ENCODE measurements around the gene OR10A3. TPM values are rescaled to one million over a fixed set of nuclear protein-coding genes. Genes with fewer than 3 reads are reported as not detected.

The OR10A3 gene
- total RNA-seq, 1 experiment from 2014 or later, result not detected

GRCh38 chr11:7941146-7941545 lies 362 bp downstream of the OR10A3 start:
- no peak for DNase-seq (ENCODE audit: low read depth)

DNA sequence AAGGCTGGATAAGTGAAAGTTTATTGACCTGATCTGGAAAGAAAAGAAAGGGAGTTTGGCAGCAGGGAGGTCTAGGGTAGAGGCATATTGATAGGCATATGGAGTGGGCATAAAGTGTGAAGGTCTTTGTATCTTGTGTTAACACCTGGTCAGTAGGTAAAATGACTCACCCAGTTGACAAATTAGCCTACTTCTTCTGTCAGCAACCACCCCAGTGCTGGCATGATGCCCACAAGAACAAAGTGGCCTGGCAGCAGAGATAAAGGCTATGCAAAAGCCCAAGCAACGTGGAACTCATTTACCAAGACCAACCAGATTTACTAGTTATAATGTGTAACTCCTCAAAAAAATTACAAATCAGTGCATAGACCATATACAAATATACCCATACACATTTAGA lies 4.9 kb downstream of the OR10A3 start:
- peak; percentile 20 for DNase-seq (ENCODE audit: low read depth)

DNA sequence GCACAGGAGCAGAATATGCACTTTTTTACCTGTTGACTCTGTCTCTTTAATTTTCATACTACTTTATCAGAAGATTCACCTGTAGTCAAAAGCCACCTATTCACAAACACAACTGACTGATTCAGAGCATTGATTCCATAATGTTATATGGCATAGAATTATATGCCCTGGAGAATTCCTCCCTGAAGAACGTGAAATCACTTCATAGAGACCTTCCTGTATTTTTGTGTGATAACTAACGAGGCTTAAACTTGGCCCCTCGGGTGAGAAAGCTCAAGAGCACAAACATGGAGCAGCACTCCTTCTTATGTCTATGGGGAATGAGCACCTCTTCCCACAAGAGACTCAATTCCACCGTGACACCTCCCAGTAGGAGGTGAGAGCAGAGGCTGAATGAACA lies 10.3 kb downstream of the OR10A3 start, which contains the start of gene OR10A6:
Gene OR10A6 (minus strand): TSS at position 101 of the 400 bp plus-strand sequence. CDS start 2,606 bp downstream, outside the sequence.
- no peak for DNase-seq (ENCODE audit: low read depth)

GRCh38 chr11:7927635-7928034 lies 13.9 kb downstream of the OR10A3 start:
- peak; percentile 43 for DNase-seq (ENCODE audit: low read depth)

GRCh38 chr11:7924536-7924935 lies 17.0 kb downstream of the OR10A3 start:
- DNase-seq (ENCODE audit: low read depth), result no peak

DNA sequence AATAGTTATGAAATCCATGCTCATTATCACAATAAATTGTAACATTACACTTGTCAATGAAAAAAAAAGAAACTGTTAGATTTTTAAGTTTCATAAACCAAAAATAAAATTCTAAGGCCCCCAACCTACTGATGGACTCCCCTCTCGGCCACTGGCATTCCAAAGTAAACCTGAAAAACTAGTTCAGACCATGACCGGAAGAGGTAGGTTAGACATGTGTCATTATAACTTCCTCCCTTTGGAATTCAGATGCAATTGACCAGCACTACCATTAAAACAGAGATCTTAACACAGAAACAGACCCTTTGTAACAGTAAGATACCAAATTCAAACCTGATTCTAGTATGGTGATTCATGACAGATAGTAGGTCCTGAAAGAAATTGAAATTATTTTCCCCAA lies 23.4 kb downstream of the OR10A3 start:
- DNase-seq (ENCODE audit: low read depth), result no peak

DNA sequence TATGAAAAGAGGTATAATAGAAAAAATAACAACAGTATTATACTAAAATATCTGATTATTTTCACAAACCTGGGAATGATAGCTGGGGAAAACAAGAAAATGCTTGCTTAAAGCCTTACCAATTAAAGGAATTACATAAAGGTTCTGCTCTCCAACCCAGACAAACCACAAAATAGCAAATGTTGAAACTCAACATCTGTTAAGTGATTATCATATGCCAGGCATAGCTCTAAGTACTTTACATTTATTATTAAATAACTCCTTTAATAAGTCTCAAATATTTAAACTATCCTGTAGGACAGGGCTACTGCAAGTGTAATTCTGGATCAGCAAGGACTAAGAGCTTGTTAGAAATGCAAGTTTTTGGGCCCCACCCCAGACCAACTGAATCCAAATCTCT lies 30.5 kb downstream of the OR10A3 start:
- DNase-seq (ENCODE audit: low read depth), result no peak

DNA sequence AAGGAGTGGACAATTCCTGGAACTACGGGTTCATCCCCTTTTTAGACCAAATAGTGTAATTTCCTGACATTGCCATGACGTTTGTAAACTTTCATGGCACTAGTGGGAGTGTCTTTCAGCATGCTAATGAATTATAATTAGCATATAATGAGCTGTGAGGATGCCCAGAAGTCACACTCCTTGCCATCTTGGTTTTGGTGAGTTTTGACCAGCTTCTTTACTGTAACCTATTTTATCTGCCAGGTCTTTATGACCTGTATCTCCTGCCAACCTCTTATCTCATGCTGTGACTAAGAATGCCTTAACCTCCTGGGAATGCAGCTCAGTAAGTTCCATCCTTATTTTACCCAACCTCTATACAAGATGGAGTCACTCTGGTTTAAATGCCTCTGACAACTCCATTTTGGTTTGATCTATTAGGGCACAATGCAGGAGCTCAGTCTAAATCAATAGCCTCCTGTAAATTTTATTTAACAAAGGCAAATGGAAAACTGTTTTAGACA lies 31.2 kb downstream of the OR10A3 start:
- peak; percentile 50 for DNase-seq (ENCODE audit: low read depth)

GRCh38 chr11:7909585-7910285 lies 31.8 kb downstream of the OR10A3 start:
- DNase-seq (ENCODE audit: low read depth), result peak; percentile 52

DNA sequence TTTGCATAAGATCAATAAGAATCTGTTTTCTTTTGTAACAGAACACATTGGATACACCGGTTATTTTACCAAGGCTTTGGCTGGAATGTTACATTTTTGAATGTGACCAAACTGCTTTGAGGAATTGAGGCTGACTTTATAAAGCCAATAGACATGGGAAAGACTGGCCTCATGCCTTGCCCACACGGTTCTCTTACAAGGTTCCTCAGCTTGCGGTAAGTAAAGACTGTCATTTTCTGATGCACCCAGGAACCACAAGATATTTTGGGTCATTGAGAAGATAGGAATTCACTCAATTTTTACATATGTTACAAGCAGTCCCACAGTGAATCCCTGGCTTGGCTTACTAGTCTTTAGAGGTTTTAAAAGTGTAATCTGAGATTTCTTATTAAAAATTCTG lies 34.4 kb downstream of the OR10A3 start:
- peak; percentile 40 for DNase-seq (ENCODE audit: low read depth)

DNA sequence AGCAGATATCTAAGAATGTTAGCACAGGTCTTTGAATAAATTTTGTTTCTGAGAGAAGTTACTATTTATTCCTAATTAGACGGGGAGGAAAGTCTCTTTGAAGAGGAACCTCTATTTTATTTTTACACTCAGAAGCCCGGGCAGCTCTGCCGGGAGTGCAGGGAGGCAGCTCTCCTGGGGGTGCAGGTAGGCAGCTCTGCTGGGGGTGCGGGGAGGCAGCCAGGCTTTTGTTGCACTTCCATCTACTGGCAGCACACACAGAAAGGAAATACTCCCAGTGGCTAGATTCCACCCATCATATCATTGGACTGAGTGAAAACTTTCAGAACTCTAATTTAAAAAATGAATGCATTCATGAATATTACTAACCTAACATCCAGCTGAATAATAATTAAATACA lies 35.0 kb downstream of the OR10A3 start:
- DNase-seq (ENCODE audit: low read depth), result peak; percentile 56

DNA sequence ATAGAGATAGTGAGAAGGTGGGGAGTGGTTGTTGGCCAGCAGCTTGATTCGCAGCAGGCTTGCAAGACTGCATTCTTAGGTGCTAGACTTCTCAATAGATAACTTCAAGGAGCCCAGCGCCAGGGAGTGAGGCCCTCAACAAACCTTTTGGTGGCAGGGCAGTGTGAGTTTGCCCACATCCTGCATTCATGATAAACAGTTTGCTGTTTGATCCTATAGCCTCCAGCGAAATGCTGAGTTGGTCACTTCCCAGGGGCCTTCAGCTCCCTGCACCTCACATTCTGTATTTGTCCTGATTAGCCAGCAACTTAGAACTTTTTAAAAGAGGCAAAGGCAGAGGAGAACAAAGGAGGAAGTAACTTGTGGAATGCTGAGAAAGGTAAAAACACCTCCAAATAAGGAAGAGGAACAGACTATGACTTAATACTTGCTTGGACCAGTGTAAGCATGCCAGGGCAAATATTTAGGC lies 35.5 kb downstream of the OR10A3 start:
- peak; percentile 91 for DNase-seq (ENCODE audit: low read depth)

- peak; percentile 57 for DNase-seq (ENCODE audit: low read depth)
Observed at GRCh38 chr11:7905549-7905948, 36.0 kb downstream of the OR10A3 start.

GRCh38 chr11:7904917-7905316 lies 36.6 kb downstream of the OR10A3 start:
- DNase-seq (ENCODE audit: low read depth), result peak; percentile 68

DNA sequence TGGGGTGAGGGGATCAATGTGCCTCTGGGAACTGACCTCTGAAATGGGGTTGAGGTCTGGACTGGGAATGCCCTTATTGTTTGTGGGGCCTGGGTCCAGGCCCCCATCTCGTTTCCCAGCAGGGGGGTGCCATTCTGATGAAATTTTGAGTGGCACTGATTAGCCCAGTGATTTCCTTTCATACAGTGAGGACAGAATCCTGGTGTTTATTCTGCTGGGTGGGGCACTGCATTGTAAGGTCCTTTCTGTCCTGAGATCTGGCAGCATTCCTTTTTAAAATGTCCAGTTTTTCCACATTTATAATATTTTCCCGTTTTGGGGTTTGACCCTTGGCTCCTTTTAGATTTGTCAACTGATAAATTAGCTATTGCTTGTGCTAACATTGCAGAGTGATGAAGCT lies 37.6 kb downstream of the OR10A3 start:
- DNase-seq (ENCODE audit: low read depth), result peak; percentile 22

DNA sequence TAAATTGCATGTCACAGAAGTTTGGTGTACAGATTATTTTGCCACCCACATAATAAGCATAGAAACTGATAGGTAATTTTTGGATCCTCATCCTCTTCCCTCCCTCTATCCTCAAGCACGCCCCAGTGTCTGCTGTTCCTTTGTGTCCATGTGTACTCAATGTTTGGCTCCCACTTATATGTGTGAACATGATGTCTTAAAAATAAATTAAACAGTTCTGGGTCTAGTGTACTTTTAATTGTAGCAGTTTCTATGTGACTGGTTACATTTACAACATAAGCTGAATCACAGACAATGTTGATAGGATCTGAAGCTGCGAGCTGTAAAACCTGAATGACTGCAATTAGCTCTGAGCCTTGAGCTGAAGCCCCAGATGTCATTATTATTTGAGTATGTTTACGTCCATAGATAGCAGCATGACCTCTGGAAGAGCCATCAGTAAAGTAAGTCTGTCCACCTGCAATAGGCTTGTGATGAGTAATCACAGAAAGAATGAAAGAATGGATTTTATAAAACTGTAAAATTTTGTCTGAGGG lies 40.1 kb downstream of the OR10A3 start:
- DNase-seq (ENCODE audit: low read depth), result no peak

GRCh38 chr11:7900686-7901085 lies 40.8 kb downstream of the OR10A3 start:
- no peak for DNase-seq (ENCODE audit: low read depth)

- DNase-seq (ENCODE audit: low read depth), result peak; percentile 57
Observed at GRCh38 chr11:7899418-7899817, 42.1 kb downstream of the OR10A3 start.

- no peak for DNase-seq (ENCODE audit: low read depth)
Observed at GRCh38 chr11:7898666-7899283, 42.7 kb downstream of the OR10A3 start.

- no peak for DNase-seq (ENCODE audit: low read depth)
Observed at GRCh38 chr11:7896009-7896785, 45.3 kb downstream of the OR10A3 start.

DNA sequence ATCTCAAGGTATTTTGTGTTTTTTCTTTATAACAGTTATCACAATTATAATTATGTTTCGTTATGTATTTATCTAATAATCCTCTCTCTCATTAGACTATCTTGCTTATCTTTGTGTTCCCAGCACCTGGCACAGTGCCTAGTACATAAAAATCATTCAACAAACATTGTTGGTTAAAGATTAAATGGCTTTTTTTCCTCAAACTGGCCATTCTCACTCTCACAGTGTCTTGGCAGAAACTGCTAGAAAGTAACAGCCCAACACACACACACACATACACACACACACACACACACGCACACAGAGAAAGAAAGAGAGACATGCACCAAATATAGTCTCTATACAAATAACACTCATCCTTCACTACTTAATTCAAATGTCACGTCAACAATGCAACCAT lies 47.3 kb downstream of the OR10A3 start:
- DNase-seq (ENCODE audit: low read depth), result no peak

GRCh38 chr11:7893796-7894195 lies 47.7 kb downstream of the OR10A3 start:
- no peak for DNase-seq (ENCODE audit: low read depth)

Measured in M059J (cell line).